Measurements from ENCODE around the gene ECHS1. TPM values are rescaled to one million over a fixed set of nuclear protein-coding genes. Genes with fewer than 3 reads are reported as not detected.

Gene ECHS1
- total and polyA plus RNA-seq, 5 donors from 2014 or later, result 16.9 to 91.7 (median 87.8) TPM

- Histone ChIP-seq H3K9me3 (ENCODE audit: control insufficient read depth in 2 of 2, low read length in 2 of 2) (no peaks in the 10 kb centered on the region), H3K4me3 (ENCODE audit: low read depth, low read length) (no peak overlapping the region), H3K4me1 (ENCODE audit: control insufficient read depth, insufficient read depth, low read length, poor library complexity, severe bottlenecking) (no peaks in the 10 kb centered on the region), H3K27ac (ENCODE audit: insufficient read depth, low read length, poor library complexity, severe bottlenecking) (no peak overlapping the region), H3K27me3 (ENCODE audit: control insufficient read depth, insufficient read depth, low read length) (no peaks in the 10 kb centered on the region), H3K36me3 (ENCODE audit: control insufficient read depth, insufficient read depth, low read length) (peaks cover 33% of the 10 kb centered on the region)
- no peak overlapping the region for H3K27ac Mint-ChIP-seq
- no peaks in the 10 kb centered on the region for H3K27me3 Mint-ChIP-seq
- peaks cover 0 to 14% (median 4%) of the 10 kb centered on the region in 4 donors for H3K4me1 Mint-ChIP-seq
- no peak for ATAC-seq (ENCODE audit: low read depth in 2 of 2)
- no peaks in the 10 kb centered on the region for H3K9me3 Mint-ChIP-seq
- H3K4me3 Mint-ChIP-seq, result no peak overlapping the region
- no peak for DNase-seq
- peaks cover 29% of the 10 kb centered on the region for H3K36me3 Mint-ChIP-seq
These were observed 7.6 kb downstream of the ECHS1 start for GRCh38 chr10:133365461-133366129.

- no peak for ATAC-seq (ENCODE audit: low read depth in 2 of 2)
- DNase-seq, result no peak
- H3K9me3 Mint-ChIP-seq, result no peaks in the 10 kb centered on the region
- Histone ChIP-seq H3K27me3 (ENCODE audit: control insufficient read depth, insufficient read depth, low read length) (no peaks in the 10 kb centered on the region), H3K36me3 (ENCODE audit: control insufficient read depth, insufficient read depth, low read length) (peaks cover 27% of the 10 kb centered on the region), H3K4me3 (ENCODE audit: low read depth, low read length) (no peak overlapping the region), H3K9me3 (ENCODE audit: control insufficient read depth in 2 of 2, low read length in 2 of 2) (no peaks in the 10 kb centered on the region), H3K4me1 (ENCODE audit: control insufficient read depth, insufficient read depth, low read length, poor library complexity, severe bottlenecking) (no peaks in the 10 kb centered on the region), H3K27ac (ENCODE audit: insufficient read depth, low read length, poor library complexity, severe bottlenecking) (no peak overlapping the region)
- H3K36me3 Mint-ChIP-seq, result peaks cover 29% of the 10 kb centered on the region
- H3K27ac Mint-ChIP-seq, result no peak overlapping the region
- peaks cover 0 to 14% (median 7%) of the 10 kb centered on the region in 4 donors for H3K4me1 Mint-ChIP-seq
- no peak overlapping the region for H3K4me3 Mint-ChIP-seq
- no peaks in the 10 kb centered on the region for H3K27me3 Mint-ChIP-seq
These were observed 8.3 kb downstream of the ECHS1 start for GRCh38 chr10:133364645-133365431.

GRCh38 chr10:133362846-133363245 is 10.3 kb downstream of the ECHS1 start:
- ATAC-seq (ENCODE audit: low read depth in 2 of 2) (no peak), DNase-seq (no peak)
- Histone ChIP-seq H3K36me3 (ENCODE audit: control insufficient read depth, insufficient read depth, low read length) (peaks cover 11% of the 10 kb centered on the region), H3K27me3 (ENCODE audit: control insufficient read depth, insufficient read depth, low read length) (no peaks in the 10 kb centered on the region), H3K27ac (ENCODE audit: insufficient read depth, low read length, poor library complexity, severe bottlenecking) (no peak overlapping the region), H3K4me1 (ENCODE audit: control insufficient read depth, insufficient read depth, low read length, poor library complexity, severe bottlenecking) (no peaks in the 10 kb centered on the region), H3K4me3 (ENCODE audit: low read depth, low read length) (no peak overlapping the region), H3K9me3 (ENCODE audit: control insufficient read depth in 2 of 2, low read length in 2 of 2) (no peaks in the 10 kb centered on the region)
- Mint-ChIP-seq H3K27ac (no peak overlapping the region), H3K27me3 (no peaks in the 10 kb centered on the region), H3K4me1 (peaks cover 0 to 14% (median 7%) of the 10 kb centered on the region in 4 donors), H3K4me3 (no peak overlapping the region), H3K36me3 (peaks cover 21% of the 10 kb centered on the region), H3K9me3 (no peaks in the 10 kb centered on the region)

- peaks cover 0 to 16% (median 7%) of the 10 kb centered on the region in 4 donors for H3K4me1 Mint-ChIP-seq
- H3K27ac Mint-ChIP-seq, result peak overlapping the region; percentile 42 to 88 (median 87)
- Histone ChIP-seq H3K9me3 (ENCODE audit: control insufficient read depth in 2 of 2, low read length in 2 of 2) (no peaks in the 10 kb centered on the region), H3K4me1 (ENCODE audit: control insufficient read depth, insufficient read depth, low read length, poor library complexity, severe bottlenecking) (peaks cover 8% of the 10 kb centered on the region), H3K36me3 (ENCODE audit: control insufficient read depth, insufficient read depth, low read length) (peaks cover 9% of the 10 kb centered on the region), H3K27ac (ENCODE audit: insufficient read depth, low read length, poor library complexity, severe bottlenecking) (peak overlapping the region; percentile 23), H3K27me3 (ENCODE audit: control insufficient read depth, insufficient read depth, low read length) (no peaks in the 10 kb centered on the region), H3K4me3 (ENCODE audit: low read depth, low read length) (peak overlapping the region; percentile 6)
- no peaks in the 10 kb centered on the region for H3K9me3 Mint-ChIP-seq
- DNase-seq (no peak), ATAC-seq (ENCODE audit: low read depth in 2 of 2) (no peak)
- peak overlapping the region; percentile 36 to 69 (median 51) for H3K4me3 Mint-ChIP-seq
- H3K36me3 Mint-ChIP-seq, result peaks cover 21% of the 10 kb centered on the region
- H3K27me3 Mint-ChIP-seq, result no peaks in the 10 kb centered on the region
These were observed 11.2 kb downstream of the ECHS1 start for GRCh38 chr10:133361773-133362441.

- ATAC-seq (ENCODE audit: low read depth in 2 of 2), result no peak
- H3K4me3 ChIP-seq (ENCODE audit: low read depth, low read length), result peak overlapping the region; percentile 6
- H3K27me3 Mint-ChIP-seq, result no peaks in the 10 kb centered on the region
These were observed 11.9 kb downstream of the ECHS1 start for GRCh38 chr10:133361227-133361626.

GRCh38 chr10:133359972-133360610 is 13.1 kb downstream of the ECHS1 start:
- Histone ChIP-seq H3K9me3 (ENCODE audit: control insufficient read depth in 2 of 2, low read length in 2 of 2) (no peaks in the 10 kb centered on the region), H3K36me3 (ENCODE audit: control insufficient read depth, insufficient read depth, low read length) (peaks cover 3% of the 10 kb centered on the region), H3K4me3 (ENCODE audit: low read depth, low read length) (no peak overlapping the region), H3K27ac (ENCODE audit: insufficient read depth, low read length, poor library complexity, severe bottlenecking) (no peak overlapping the region), H3K4me1 (ENCODE audit: control insufficient read depth, insufficient read depth, low read length, poor library complexity, severe bottlenecking) (peaks cover 18% of the 10 kb centered on the region), H3K27me3 (ENCODE audit: control insufficient read depth, insufficient read depth, low read length) (no peaks in the 10 kb centered on the region)
- H3K36me3 Mint-ChIP-seq, result peaks cover 21% of the 10 kb centered on the region
- H3K27me3 Mint-ChIP-seq, result no peaks in the 10 kb centered on the region
- H3K4me3 Mint-ChIP-seq, result peak overlapping the region in 2 of 4 donors; percentile 1 to 2
- peak overlapping the region in 2 of 3 donors; percentile 39 to 64 for H3K27ac Mint-ChIP-seq
- ATAC-seq (ENCODE audit: low read depth in 2 of 2) (no peak), DNase-seq (no peak)
- no peaks in the 10 kb centered on the region for H3K9me3 Mint-ChIP-seq
- peaks cover 0 to 22% (median 7%) of the 10 kb centered on the region in 4 donors for H3K4me1 Mint-ChIP-seq

More at GRCh38 chr10:133361227-133361626, 11.9 kb downstream of the ECHS1 start:
- peaks cover 8% of the 10 kb centered on the region for H3K36me3 ChIP-seq (ENCODE audit: control insufficient read depth, insufficient read depth, low read length)
- H3K9me3 ChIP-seq (ENCODE audit: control insufficient read depth in 2 of 2, low read length in 2 of 2), result no peaks in the 10 kb centered on the region
- H3K9me3 Mint-ChIP-seq, result no peaks in the 10 kb centered on the region
- peaks cover 21% of the 10 kb centered on the region for H3K36me3 Mint-ChIP-seq
- no peaks in the 10 kb centered on the region for H3K27me3 ChIP-seq (ENCODE audit: control insufficient read depth, insufficient read depth, low read length)
- peaks cover 0 to 19% (median 7%) of the 10 kb centered on the region in 4 donors for H3K4me1 Mint-ChIP-seq
- no peak overlapping the region for H3K27ac ChIP-seq (ENCODE audit: insufficient read depth, low read length, poor library complexity, severe bottlenecking)
- H3K27ac Mint-ChIP-seq, result peak overlapping the region; percentile 42 to 88 (median 87)
- DNase-seq, result no peak
- peak overlapping the region; percentile 33 to 69 (median 47) for H3K4me3 Mint-ChIP-seq
- H3K4me1 ChIP-seq (ENCODE audit: control insufficient read depth, insufficient read depth, low read length, poor library complexity, severe bottlenecking), result peaks cover 14% of the 10 kb centered on the region

- Mint-ChIP-seq H3K4me1 (peaks cover 0 to 22% (median 7%) of the 10 kb centered on the region in 4 donors), H3K27me3 (no peaks in the 10 kb centered on the region), H3K36me3 (peaks cover 18% of the 10 kb centered on the region), H3K9me3 (no peaks in the 10 kb centered on the region), H3K27ac (peak overlapping the region in 2 of 3 donors; percentile 48 to 64), H3K4me3 (no peak overlapping the region)
- Histone ChIP-seq H3K9me3 (ENCODE audit: control insufficient read depth in 2 of 2, low read length in 2 of 2) (no peaks in the 10 kb centered on the region), H3K27ac (ENCODE audit: insufficient read depth, low read length, poor library complexity, severe bottlenecking) (no peak overlapping the region), H3K4me3 (ENCODE audit: low read depth, low read length) (no peak overlapping the region), H3K4me1 (ENCODE audit: control insufficient read depth, insufficient read depth, low read length, poor library complexity, severe bottlenecking) (peaks cover 18% of the 10 kb centered on the region), H3K27me3 (ENCODE audit: control insufficient read depth, insufficient read depth, low read length) (no peaks in the 10 kb centered on the region), H3K36me3 (ENCODE audit: control insufficient read depth, insufficient read depth, low read length) (peaks cover 3% of the 10 kb centered on the region)
- no peak for ATAC-seq (ENCODE audit: low read depth in 2 of 2)
- peak in 2 of 3 donors; percentile 15 to 50 for DNase-seq
These were observed 13.6 kb downstream of the ECHS1 start for GRCh38 chr10:133359554-133359971.
